ENCODE measurements around the gene SPTLC2.
"Not testable (repeated sequence)": the region's sequence is repeated elsewhere in the genome, so short reads cannot be mapped to it uniquely, and the experiment has no call there.

The SPTLC2 gene
- 31.6 to 108 (median 81.8) reads per million in 9 experiments for total RNA-seq

GRCh38 chr14:77616454-77617229 is at the start of gene SPTLC2:
Gene SPTLC2, minus strand, starts transcription at chr14:77616637. Its CDS starts 58 bp downstream, at chr14:77616579.
- H3K4me3 Mint-ChIP-seq, result peak within 1 kb of the TSS; percentile 90 to 91
- H3K27me3 Mint-ChIP-seq, result no peaks in the 10 kb centered on the region
- peak within 1 kb of the TSS; percentile 73 to 86 for H3K27ac Mint-ChIP-seq
- peaks cover 31 to 32% of the 10 kb centered on the region in 2 donors for H3K4me1 Mint-ChIP-seq (ENCODE audit: low read depth in 2 of 2)
- DNase-seq (peak; percentile 94 to 96 (median 94)), ATAC-seq (replicated peaks) (peak; percentile 92)
- H3K9me3 Mint-ChIP-seq, result no peaks in the 10 kb centered on the region
- peaks cover 24% of the 10 kb centered on the region for H3K36me3 Mint-ChIP-seq (ENCODE audit: insufficient read depth)

GRCh38 chr14:77663293-77663692 is 46.9 kb upstream of the SPTLC2 start:
- H3K4me1 Mint-ChIP-seq (ENCODE audit: low read depth in 2 of 2), result no peaks in the 10 kb centered on the region

GRCh38 chr14:77661562-77661961 is 45.1 kb upstream of the SPTLC2 start:
- not testable (repeated sequence) for H3K9me3 Mint-ChIP-seq; H3K36me3 Mint-ChIP-seq (ENCODE audit: insufficient read depth); H3K4me1 Mint-ChIP-seq (ENCODE audit: low read depth in 2 of 2); H3K27ac Mint-ChIP-seq; DNase-seq; H3K27me3 Mint-ChIP-seq; ATAC-seq (replicated peaks); H3K4me3 Mint-ChIP-seq

More at GRCh38 chr14:77663293-77663692, 46.9 kb upstream of the SPTLC2 start:
- H3K4me3 Mint-ChIP-seq, result no peak overlapping the region
- no peak overlapping the region for H3K27ac Mint-ChIP-seq
- DNase-seq (no peak), ATAC-seq (replicated peaks) (no peak)
- H3K27me3 Mint-ChIP-seq, result no peaks in the 10 kb centered on the region
- H3K9me3 Mint-ChIP-seq, result no peaks in the 10 kb centered on the region
- no peaks in the 10 kb centered on the region for H3K36me3 Mint-ChIP-seq (ENCODE audit: insufficient read depth)

GRCh38 chr14:77660754-77661153 is 44.3 kb upstream of the SPTLC2 start:
- Mint-ChIP-seq H3K4me1 (ENCODE audit: low read depth in 2 of 2) (no peaks in the 10 kb centered on the region), H3K9me3 (no peaks in the 10 kb centered on the region), H3K4me3 (no peak overlapping the region), H3K27me3 (no peaks in the 10 kb centered on the region), H3K36me3 (ENCODE audit: insufficient read depth) (no peaks in the 10 kb centered on the region), H3K27ac (no peak overlapping the region)
- DNase-seq (no peak), ATAC-seq (replicated peaks) (no peak)

- Mint-ChIP-seq H3K9me3 (no peaks in the 10 kb centered on the region), H3K4me3 (no peak overlapping the region), H3K27me3 (no peaks in the 10 kb centered on the region), H3K4me1 (ENCODE audit: low read depth in 2 of 2) (peaks cover 0 to 1% of the 10 kb centered on the region in 2 donors), H3K27ac (no peak overlapping the region), H3K36me3 (ENCODE audit: insufficient read depth) (no peaks in the 10 kb centered on the region)
- DNase-seq (no peak), ATAC-seq (replicated peaks) (no peak)
Observed at GRCh38 chr14:77659831-77660230, 43.4 kb upstream of the SPTLC2 start.

- Mint-ChIP-seq H3K9me3 (no peaks in the 10 kb centered on the region), H3K4me1 (ENCODE audit: low read depth in 2 of 2) (peaks cover 0 to 1% of the 10 kb centered on the region in 2 donors), H3K36me3 (ENCODE audit: insufficient read depth) (no peaks in the 10 kb centered on the region), H3K27me3 (no peaks in the 10 kb centered on the region), H3K27ac (no peak overlapping the region), H3K4me3 (no peak overlapping the region)
- ATAC-seq (replicated peaks) (no peak), DNase-seq (no peak)
Observed at GRCh38 chr14:77657280-77657679, 40.8 kb upstream of the SPTLC2 start.

GRCh38 chr14:77654001-77654441 is 37.6 kb upstream of the SPTLC2 start:
- Mint-ChIP-seq H3K36me3 (ENCODE audit: insufficient read depth) (no peaks in the 10 kb centered on the region), H3K4me3 (no peak overlapping the region), H3K9me3 (no peaks in the 10 kb centered on the region), H3K27me3 (no peaks in the 10 kb centered on the region), H3K27ac (no peak overlapping the region), H3K4me1 (ENCODE audit: low read depth in 2 of 2) (peaks cover 0 to 1% of the 10 kb centered on the region in 2 donors)
- DNase-seq (no peak), ATAC-seq (replicated peaks) (no peak)

- no peaks in the 10 kb centered on the region for H3K9me3 Mint-ChIP-seq
- H3K4me1 Mint-ChIP-seq (ENCODE audit: low read depth in 2 of 2), result no peaks in the 10 kb centered on the region
- H3K27ac Mint-ChIP-seq, result no peak overlapping the region
- no peak for ATAC-seq (replicated peaks)
- peaks cover 3% of the 10 kb centered on the region for H3K36me3 Mint-ChIP-seq (ENCODE audit: insufficient read depth)
- H3K4me3 Mint-ChIP-seq, result no peak overlapping the region
- DNase-seq, result no peak
- H3K27me3 Mint-ChIP-seq, result no peaks in the 10 kb centered on the region
Observed at GRCh38 chr14:77649326-77649725, 32.9 kb upstream of the SPTLC2 start.

GRCh38 chr14:77648520-77649200 is 32.2 kb upstream of the SPTLC2 start:
- H3K4me3 Mint-ChIP-seq, result no peak overlapping the region
- no peaks in the 10 kb centered on the region for H3K27me3 Mint-ChIP-seq
- ATAC-seq (replicated peaks) (no peak), DNase-seq (no peak)
- H3K27ac Mint-ChIP-seq, result no peak overlapping the region
- H3K36me3 Mint-ChIP-seq (ENCODE audit: insufficient read depth), result peaks cover 3% of the 10 kb centered on the region
- no peaks in the 10 kb centered on the region for H3K4me1 Mint-ChIP-seq (ENCODE audit: low read depth in 2 of 2)
- H3K9me3 Mint-ChIP-seq, result no peaks in the 10 kb centered on the region

GRCh38 chr14:77647853-77648252 is 31.4 kb upstream of the SPTLC2 start:
- no peak overlapping the region for H3K27ac Mint-ChIP-seq
- peaks cover 3% of the 10 kb centered on the region for H3K36me3 Mint-ChIP-seq (ENCODE audit: insufficient read depth)
- no peaks in the 10 kb centered on the region for H3K27me3 Mint-ChIP-seq
- ATAC-seq (replicated peaks), result no peak
- H3K4me3 Mint-ChIP-seq, result no peak overlapping the region
- no peaks in the 10 kb centered on the region for H3K4me1 Mint-ChIP-seq (ENCODE audit: low read depth in 2 of 2)
- no peak for DNase-seq
- no peaks in the 10 kb centered on the region for H3K9me3 Mint-ChIP-seq

- peaks cover 3% of the 10 kb centered on the region for H3K36me3 Mint-ChIP-seq (ENCODE audit: insufficient read depth)
- no peaks in the 10 kb centered on the region for H3K9me3 Mint-ChIP-seq
- H3K27me3 Mint-ChIP-seq, result no peaks in the 10 kb centered on the region
- no peak overlapping the region for H3K27ac Mint-ChIP-seq
- no peak overlapping the region for H3K4me3 Mint-ChIP-seq
- ATAC-seq (replicated peaks) (no peak), DNase-seq (no peak)
- no peaks in the 10 kb centered on the region for H3K4me1 Mint-ChIP-seq (ENCODE audit: low read depth in 2 of 2)
Observed at GRCh38 chr14:77646907-77647306, 30.5 kb upstream of the SPTLC2 start.

- Mint-ChIP-seq H3K27me3 (no peaks in the 10 kb centered on the region), H3K9me3 (no peaks in the 10 kb centered on the region), H3K27ac (no peak overlapping the region), H3K4me1 (ENCODE audit: low read depth in 2 of 2) (peaks cover 5 to 7% of the 10 kb centered on the region in 2 donors), H3K4me3 (no peak overlapping the region), H3K36me3 (ENCODE audit: insufficient read depth) (peaks cover 3% of the 10 kb centered on the region)
- DNase-seq (no peak), ATAC-seq (replicated peaks) (no peak)
Observed at GRCh38 chr14:77645520-77646230, 29.2 kb upstream of the SPTLC2 start.

- H3K27me3 Mint-ChIP-seq, result no peaks in the 10 kb centered on the region
- ATAC-seq (replicated peaks), result no peak
- peaks cover 5 to 7% of the 10 kb centered on the region in 2 donors for H3K4me1 Mint-ChIP-seq (ENCODE audit: low read depth in 2 of 2)
- no peak for DNase-seq
- no peaks in the 10 kb centered on the region for H3K9me3 Mint-ChIP-seq
- peak overlapping the region; percentile 89 to 94 for H3K27ac Mint-ChIP-seq
- H3K36me3 Mint-ChIP-seq (ENCODE audit: insufficient read depth), result no peaks in the 10 kb centered on the region
- H3K4me3 Mint-ChIP-seq, result peak overlapping the region; percentile 81 to 83
Observed at GRCh38 chr14:77642407-77642806, 26.0 kb upstream of the SPTLC2 start.

Data from effector memory CD8-positive, alpha-beta T cell (primary cell).